Osteocyte (in vitro differentiated cells): ENCODE measurements around the gene MSH2. TPM values are rescaled to one million over a fixed set of nuclear protein-coding genes. Genes with fewer than 3 reads are reported as not detected.
"Not testable (repeated sequence)": the region's sequence is repeated elsewhere in the genome, so short reads cannot be mapped to it uniquely, and the experiment has no call there.

Experiments used
- DNase-seq: peaks from one replicate; pipeline ENCODE4 v3.0.0; 2021; ENCODE audit warnings: mixed read lengths; ENCODE audit not compliant: unreplicated experiment; ENCODE audit errors: extremely low spot score
- H3K27ac Mint-ChIP-seq: one replicate; pipeline ENCODE4 v1.8.0; 2021; ENCODE audit warnings: mild to moderate bottlenecking, mixed read lengths; ENCODE audit not compliant: unreplicated experiment
- H3K27me3 Mint-ChIP-seq: one replicate; pipeline ENCODE4 v1.8.0; 2021; ENCODE audit warnings: mixed read lengths; ENCODE audit not compliant: unreplicated experiment
- H3K36me3 Mint-ChIP-seq: one replicate; pipeline ENCODE4 v1.8.0; 2021; ENCODE audit warnings: mixed read lengths; ENCODE audit not compliant: unreplicated experiment
- H3K4me1 Mint-ChIP-seq: one replicate; pipeline ENCODE4 v1.8.0; 2021; ENCODE audit warnings: mixed read lengths; ENCODE audit not compliant: unreplicated experiment
- H3K4me3 Mint-ChIP-seq: one replicate; pipeline ENCODE4 v1.8.0; 2021; ENCODE audit warnings: mild to moderate bottlenecking, moderate library complexity, mixed read lengths; ENCODE audit not compliant: unreplicated experiment
- H3K9me3 Mint-ChIP-seq: one replicate; pipeline ENCODE4 v1.8.0; 2021; ENCODE audit warnings: mixed read lengths; ENCODE audit not compliant: unreplicated experiment
- total RNA-seq: library from RNA; stranded (reverse); gene quantifications from 2 replicates; pipeline ENCODE4 v1.2.1, GENCODE V29; 2021
- TF ChIP-seq, protein P1 (sequence below): fragments of 200-600 bp; sonication (generic); IDR thresholded peaks from 2 replicates; pipeline ENCODE4 v1.5.0; 2021; ENCODE audit warnings: antibody characterized with exemption, mild to moderate bottlenecking, moderate library complexity

MSH2 gene
- total RNA-seq, 1 donor from 2014 or later: 27.0 TPM

DNA sequence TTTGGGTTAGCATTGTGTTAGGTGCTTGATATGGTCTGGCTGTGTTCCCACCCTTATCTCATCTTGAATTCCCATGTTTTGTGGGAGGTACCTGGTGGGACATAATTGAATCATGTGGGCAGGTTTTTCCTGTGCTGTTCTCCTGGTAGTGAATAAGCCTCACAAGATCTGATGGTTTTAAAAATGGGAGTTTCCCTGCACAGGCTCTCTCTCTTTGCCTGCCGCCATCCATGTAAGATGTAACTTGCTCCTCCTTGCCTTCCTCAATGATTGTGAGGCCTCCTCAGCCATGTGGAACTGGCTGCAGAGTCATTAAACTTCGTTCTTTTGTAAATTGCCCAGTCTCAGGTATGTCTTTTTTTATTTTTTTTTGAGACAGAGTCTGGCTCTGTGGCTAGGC is 2.8 kb downstream of the MSH2 start:
- TF ChIP-seq, protein P1, sequence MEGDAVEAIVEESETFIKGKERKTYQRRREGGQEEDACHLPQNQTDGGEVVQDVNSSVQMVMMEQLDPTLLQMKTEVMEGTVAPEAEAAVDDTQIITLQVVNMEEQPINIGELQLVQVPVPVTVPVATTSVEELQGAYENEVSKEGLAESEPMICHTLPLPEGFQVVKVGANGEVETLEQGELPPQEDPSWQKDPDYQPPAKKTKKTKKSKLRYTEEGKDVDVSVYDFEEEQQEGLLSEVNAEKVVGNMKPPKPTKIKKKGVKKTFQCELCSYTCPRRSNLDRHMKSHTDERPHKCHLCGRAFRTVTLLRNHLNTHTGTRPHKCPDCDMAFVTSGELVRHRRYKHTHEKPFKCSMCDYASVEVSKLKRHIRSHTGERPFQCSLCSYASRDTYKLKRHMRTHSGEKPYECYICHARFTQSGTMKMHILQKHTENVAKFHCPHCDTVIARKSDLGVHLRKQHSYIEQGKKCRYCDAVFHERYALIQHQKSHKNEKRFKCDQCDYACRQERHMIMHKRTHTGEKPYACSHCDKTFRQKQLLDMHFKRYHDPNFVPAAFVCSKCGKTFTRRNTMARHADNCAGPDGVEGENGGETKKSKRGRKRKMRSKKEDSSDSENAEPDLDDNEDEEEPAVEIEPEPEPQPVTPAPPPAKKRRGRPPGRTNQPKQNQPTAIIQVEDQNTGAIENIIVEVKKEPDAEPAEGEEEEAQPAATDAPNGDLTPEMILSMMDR: no peak
- Mint-ChIP-seq H3K27ac (peak overlapping the region; percentile 27), H3K9me3 (no peaks in the 10 kb centered on the region), H3K36me3 (peaks cover 13% of the 10 kb centered on the region), H3K4me1 (peaks cover 23% of the 10 kb centered on the region), H3K4me3 (no peak overlapping the region), H3K27me3 (no peaks in the 10 kb centered on the region)
- DNase-seq: no peak

DNA sequence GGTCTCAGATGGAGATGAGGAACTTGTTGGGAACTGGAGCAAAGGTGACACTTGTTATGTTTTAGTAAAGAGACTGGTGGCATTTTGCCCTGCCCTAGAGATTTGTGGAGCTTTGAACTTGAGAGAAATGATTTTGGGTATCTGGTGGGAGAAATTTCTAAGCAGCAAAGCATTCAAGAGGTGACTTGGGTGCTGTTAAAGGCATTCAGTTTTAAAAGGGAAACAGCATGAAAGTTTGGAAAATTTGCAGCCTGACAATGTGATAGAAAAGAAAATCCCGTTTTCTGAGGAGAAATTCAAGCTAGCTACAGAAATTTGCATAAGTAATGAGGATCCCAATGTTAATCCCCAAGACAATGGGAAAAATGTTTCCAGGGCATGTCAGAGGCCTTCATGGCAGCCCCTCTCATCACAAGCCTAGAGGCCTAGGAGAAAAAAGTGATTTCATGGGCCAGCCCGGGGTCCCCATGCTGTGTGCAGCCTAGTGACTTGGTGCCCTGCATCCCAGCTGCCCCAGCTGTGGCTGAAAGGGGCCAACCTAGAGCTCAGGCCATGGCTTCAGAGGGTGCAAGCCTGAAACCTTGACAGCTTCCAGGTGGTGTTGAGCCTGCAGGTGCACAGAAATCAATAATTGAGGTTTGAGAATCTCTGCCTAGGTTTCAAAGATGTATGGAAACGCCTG is 3.8 kb downstream of the MSH2 start:
- peaks cover 13% of the 10 kb centered on the region for H3K36me3 Mint-ChIP-seq
- H3K9me3 Mint-ChIP-seq, H3K27me3 Mint-ChIP-seq, H3K27ac Mint-ChIP-seq, H3K4me3 Mint-ChIP-seq: not testable (repeated sequence)
- DNase-seq: peak; percentile 36
- peaks cover 23% of the 10 kb centered on the region for H3K4me1 Mint-ChIP-seq

DNA sequence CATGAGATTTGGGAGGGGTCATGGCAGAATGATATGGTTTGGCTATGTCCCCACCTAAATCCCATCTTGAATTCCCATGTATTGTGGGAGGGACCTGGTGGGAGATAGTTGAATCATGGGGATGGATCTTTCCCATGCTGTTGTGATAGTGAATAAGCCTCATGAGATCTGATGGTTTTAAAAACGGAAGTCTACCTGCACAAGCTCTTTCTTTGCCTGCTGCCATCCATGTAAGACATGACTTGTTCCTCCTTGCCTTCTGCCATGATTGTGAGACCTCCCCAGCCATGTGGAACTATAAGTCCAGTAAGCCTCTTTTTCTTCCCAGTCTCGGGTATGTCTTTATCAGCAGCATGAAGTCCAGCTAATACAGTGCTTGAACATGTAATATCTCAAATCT is 5.0 kb downstream of the MSH2 start:
- H3K36me3 Mint-ChIP-seq: peaks cover 13% of the 10 kb centered on the region
- H3K9me3 Mint-ChIP-seq, H3K27ac Mint-ChIP-seq: not testable (repeated sequence)

DNA sequence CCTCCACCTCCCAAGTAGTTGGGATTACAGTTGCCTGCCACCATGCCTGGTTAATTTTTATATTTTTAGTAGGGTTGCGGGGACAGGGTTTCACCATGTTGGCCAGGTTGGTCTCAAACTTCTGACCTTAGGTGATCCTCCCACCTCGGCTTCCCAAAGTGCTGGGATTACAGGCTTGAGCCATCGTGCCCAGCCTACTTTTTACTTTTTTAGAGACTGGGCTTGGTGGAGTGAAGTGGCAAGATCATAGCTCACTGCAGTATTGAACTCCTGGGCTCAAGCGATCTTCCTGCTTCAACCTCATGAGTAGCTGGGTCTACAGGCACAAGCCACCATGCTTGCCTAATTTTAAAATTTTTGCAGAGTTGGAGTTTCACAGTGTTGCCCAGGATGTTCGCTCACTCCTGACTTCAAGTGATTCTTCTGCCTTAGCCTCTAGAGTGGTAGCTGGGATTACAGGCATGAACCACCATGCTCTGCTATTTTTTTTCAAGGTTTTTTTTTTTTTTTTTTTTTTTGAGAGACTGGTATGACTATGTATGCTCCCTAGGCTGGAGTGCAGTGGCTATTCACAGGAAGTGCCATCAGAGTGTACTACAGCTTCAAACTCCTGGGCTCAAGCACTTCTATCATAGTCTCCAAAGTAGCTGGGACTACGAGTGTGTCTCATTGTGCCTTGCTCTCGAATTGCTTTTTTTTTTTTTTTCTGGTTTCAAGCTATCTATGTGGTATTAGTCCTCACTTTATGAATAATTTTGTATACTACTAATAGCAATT is 11.9 kb downstream of the MSH2 start:
- H3K4me3 Mint-ChIP-seq: no peak overlapping the region
- H3K27me3 Mint-ChIP-seq: no peaks in the 10 kb centered on the region
- peak; percentile 25 for DNase-seq
- no peak overlapping the region for H3K27ac Mint-ChIP-seq
- peaks cover 4% of the 10 kb centered on the region for H3K36me3 Mint-ChIP-seq
- no peaks in the 10 kb centered on the region for H3K4me1 Mint-ChIP-seq
- TF ChIP-seq, protein P1: no peak
- no peaks in the 10 kb centered on the region for H3K9me3 Mint-ChIP-seq

More for the DNA sequence above, 5.0 kb downstream of the MSH2 start:
- H3K4me3 Mint-ChIP-seq, H3K27me3 Mint-ChIP-seq: not testable (repeated sequence)
- peaks cover 17% of the 10 kb centered on the region for H3K4me1 Mint-ChIP-seq
- peak; percentile 8 for DNase-seq

DNA sequence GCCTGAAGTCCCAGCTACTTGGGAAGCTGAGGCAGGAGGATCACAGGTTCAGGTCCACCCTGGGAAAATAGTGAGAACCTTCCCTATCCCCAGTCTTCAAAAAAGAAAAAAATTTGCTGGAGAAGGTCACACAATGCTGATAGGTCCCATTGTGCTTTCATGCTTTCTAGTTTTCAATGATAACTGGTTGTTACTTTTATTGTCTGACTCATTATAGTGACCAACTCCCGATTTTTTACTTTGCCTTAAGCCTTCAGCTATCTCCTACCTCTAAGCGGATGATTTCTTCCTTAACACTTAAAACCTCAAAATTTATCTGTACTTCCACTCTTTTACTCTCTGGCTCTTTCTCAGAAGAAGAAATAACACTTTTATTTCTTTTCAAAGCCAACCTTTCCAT is 17.3 kb downstream of the MSH2 start:
- Mint-ChIP-seq H3K4me1 (peaks cover 7% of the 10 kb centered on the region), H3K36me3 (peaks cover 13% of the 10 kb centered on the region), H3K9me3 (no peaks in the 10 kb centered on the region), H3K4me3 (no peak overlapping the region), H3K27me3 (no peaks in the 10 kb centered on the region), H3K27ac (no peak overlapping the region)
- DNase-seq: no peak
- TF ChIP-seq, protein P1: no peak

DNA sequence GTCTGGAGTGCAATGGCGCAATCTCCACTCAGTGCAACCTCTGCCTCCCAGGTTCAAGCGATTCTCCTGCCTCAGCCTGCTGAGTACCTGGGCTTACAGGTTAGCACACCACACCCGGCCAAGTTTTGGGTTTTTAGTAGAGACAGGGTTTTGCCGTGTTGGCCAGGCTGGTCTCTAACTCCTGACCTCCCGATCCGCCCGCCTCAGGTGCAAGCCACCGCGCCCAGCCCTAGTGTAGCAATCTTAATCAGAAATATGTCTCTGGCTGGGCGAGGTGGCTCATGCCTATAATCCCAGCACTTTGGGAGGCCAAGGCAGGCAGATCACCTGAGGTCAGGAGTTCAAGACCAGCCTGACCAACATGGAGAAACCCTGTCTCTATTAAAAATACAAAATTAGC is 17.7 kb downstream of the MSH2 start:
- peak; percentile 30 for DNase-seq
- not testable (repeated sequence) for H3K4me3 Mint-ChIP-seq, H3K9me3 Mint-ChIP-seq, H3K27ac Mint-ChIP-seq, H3K27me3 Mint-ChIP-seq, H3K4me1 Mint-ChIP-seq
- peaks cover 15% of the 10 kb centered on the region for H3K36me3 Mint-ChIP-seq
